B cell (primary cell): Measurements from ENCODE around the gene TRAPPC5. TPM values are rescaled to one million over a fixed set of nuclear protein-coding genes. Genes with fewer than 3 reads are reported as not detected.

Experiments
- ATAC-seq: fragments of 200-7000 bp; cut with Tn5 transposase; one replicate; pipeline ENCODE4 v1.10.0; 2021; ENCODE audit warnings: low read depth, mild to moderate bottlenecking, moderate number of reproducible peaks, moderate library complexity
- CTCF ChIA-PET: fragments of 350-600 bp; sonication (Branson Sonifier 250); formaldehyde crosslinking; loops from one replicate; lab custom pipeline; 2021; ENCODE audit warnings: antibody characterized with exemption, inconsistent platforms; lab: Charles Lee
- POLR2A ChIA-PET: fragments of 350-600 bp; sonication (Branson Sonifier 250); formaldehyde crosslinking; loops from one replicate; lab custom pipeline; 2021; ENCODE audit warnings: antibody characterized with exemption; lab: Charles Lee
- DNase-seq: peaks from one replicate; pipeline ENCODE4 v3.0.0; 2013
- H2AFZ ChIP-seq: 2 replicates; pipeline ENCODE4 v1.6.1; 2012; ENCODE audit warnings: mild to moderate bottlenecking, low read depth, low read length; ENCODE audit not compliant: insufficient read depth, poor library complexity, severe bottlenecking
- H3K27ac ChIP-seq, 2 donors: 1 replicate in 1 of 2; 2 replicates in 1 of 2; pipeline ENCODE4 v1.5.1; 2012 to 2013; ENCODE audit warnings: low read length in 2 of 2, mild to moderate bottlenecking in 2 of 2, moderate library complexity in 1 of 2
- H3K27me3 ChIP-seq, 4 experiments: fragments of 200-600 bp in 1 of 4; sonication (generic) in 1 of 4; replicated peaks in 1 of 4; 1 replicate in 2 of 4; 2 replicates in 2 of 4; pipeline versions ENCODE4 v1.6.1 to v1.7.0; 2013 to 2016; ENCODE audit warnings: low read length in 3 of 4, mild to moderate bottlenecking in 2 of 4, mixed read lengths in 1 of 4, moderate library complexity in 1 of 4; ENCODE audit not compliant: insufficient read depth in 4 of 4, control insufficient read depth in 3 of 4; ENCODE audit errors: control extremely low read depth in 1 of 4
- H3K36me3 ChIP-seq, 2 experiments: replicated peaks in 1 of 2; 1 replicate in 1 of 2; 2 replicates in 1 of 2; pipeline versions ENCODE4 v1.6.1 to v1.7.1; 2013; ENCODE audit warnings: low read length in 1 of 2; ENCODE audit not compliant: insufficient read depth in 2 of 2, control insufficient read depth in 1 of 2; ENCODE audit errors: control extremely low read depth in 1 of 2, extremely low read depth in 1 of 2
- H3K4me1 ChIP-seq, 2 donors: fragments of 200-600 bp in 1 of 2; sonication (generic) in 1 of 2; 1 replicate in 1 of 2; 2 replicates in 1 of 2; pipeline versions ENCODE4 v1.5.1 to v1.6.1; 2013 to 2017; ENCODE audit warnings: low read length in 2 of 2; ENCODE audit not compliant: control insufficient read depth in 2 of 2, insufficient read depth in 2 of 2
- H3K4me2 ChIP-seq: replicated peaks from 2 replicates; pipeline ENCODE3; 2012; ENCODE audit warnings: mild to moderate bottlenecking, low read depth, low read length; ENCODE audit not compliant: poor library complexity, severe bottlenecking
- H3K4me3 ChIP-seq, 5 experiments: fragments of 200-600 bp in 1 of 5; sonication (generic) in 1 of 5; 1 replicate in 3 of 5; 2 replicates in 2 of 5; pipeline versions ENCODE4 v1.5.1 to v1.7.0; 2011 to 2016; ENCODE audit warnings: low read length in 4 of 5, mild to moderate bottlenecking in 4 of 5, low read depth in 2 of 5, control low read depth in 1 of 5, moderate library complexity in 1 of 5; ENCODE audit not compliant: insufficient read depth in 1 of 5; ENCODE audit errors: control extremely low read depth in 1 of 5, extremely low read depth in 1 of 5
- H3K79me2 ChIP-seq: fragments of 200-600 bp; sonication (generic); one replicate; pipeline ENCODE4 v1.6.0; 2016; ENCODE audit warnings: low read length; ENCODE audit not compliant: control insufficient read depth, insufficient read depth
- H3K9ac ChIP-seq: fragments of 200-600 bp; sonication (generic); 2 replicates; pipeline ENCODE4 v1.6.1; 2017; ENCODE audit warnings: mild to moderate bottlenecking, low read length, moderate library complexity
- H3K9me3 ChIP-seq, 3 donors: one replicate each; pipeline versions ENCODE4 v1.6.1 to v1.7.1; 2013; ENCODE audit warnings: low read length in 2 of 3; ENCODE audit not compliant: control insufficient read depth in 2 of 3, insufficient read depth in 1 of 3; ENCODE audit errors: control extremely low read depth in 1 of 3
- H4K20me1 ChIP-seq: 2 replicates; pipeline ENCODE4 v1.6.0; 2012; ENCODE audit warnings: mild to moderate bottlenecking, low read length; ENCODE audit not compliant: insufficient read depth, control insufficient read depth, poor library complexity, severe bottlenecking
- H3K27ac Mint-ChIP-seq: one replicate; pipeline ENCODE4 v1.8.0; 2021; ENCODE audit warnings: mixed read lengths
- H3K27me3 Mint-ChIP-seq: one replicate; pipeline ENCODE4 v1.8.0; 2021; ENCODE audit warnings: mixed read lengths
- H3K4me1 Mint-ChIP-seq: one replicate; pipeline ENCODE4 v1.8.0; 2021; ENCODE audit warnings: mixed read lengths
- H3K4me3 Mint-ChIP-seq: one replicate; pipeline ENCODE4 v1.8.0; 2021; ENCODE audit warnings: mixed read lengths
- H3K9me3 Mint-ChIP-seq: one replicate; pipeline ENCODE4 v1.8.0; 2022; ENCODE audit warnings: mixed read lengths; ENCODE audit not compliant: insufficient read depth
- EZH2 ChIP-seq: IDR thresholded peaks from 2 replicates; pipeline ENCODE4 v1.6.1; 2012; ENCODE audit warnings: borderline replicate concordance, low read depth, mild to moderate bottlenecking, moderate library complexity, low read length; ENCODE audit not compliant: insufficient read depth, poor library complexity, severe bottlenecking
- WGBS: methylation state at CpG from one replicate; pipeline ENCODE4 v1.1.5; 2013; ENCODE audit warnings: missing lambda C conversion rate; ENCODE audit not compliant: insufficient coverage; 5-methylcytosine and 5-hydroxymethylcytosine counted together
- intact Hi-C: fragments of 100-400 bp; cut with micrococcal nuclease; formaldehyde crosslinking; loops from one replicate; pipeline ENCODE4 v1.10.0; 2022
- polyA plus RNA-seq: library from polyadenylated mRNA; depleted of rRNA; stranded (reverse); fragments of >200 nt; gene quantifications from 2 replicates; pipeline ENCODE4 v1.2.3, GENCODE V29; 2012
- total RNA-seq, 2 donors: library from RNA; stranded (reverse); fragments of 120-200 nt in 1 of 2; gene quantifications; 1 replicate in 1 of 2; 2 replicates in 1 of 2; pipeline versions ENCODE4 v1.2.3 to v1.2.4, GENCODE V29; 2013 to 2022
- TF ChIP-seq, protein P1 (sequence below): fragments of 200-600 bp; IDR thresholded peaks from one replicate; pipeline ENCODE4 v1.8.0; 2022; ENCODE audit warnings: antibody characterized with exemption, mild to moderate bottlenecking

TRAPPC5 gene
- total and polyA plus RNA-seq, 2 donors (not counting 1 experiment from before 2014, with no cell fraction given): 61.5 to 64.9 TPM

GRCh38 chr19:7689165-7689564 is 8.5 kb downstream of the TRAPPC5 start:
- intact Hi-C loops: no loop called here
- H3K9me3 Mint-ChIP-seq: no peaks in the 10 kb centered on the region
- H3K27me3 Mint-ChIP-seq: no peaks in the 10 kb centered on the region
- peaks cover 35% of the 10 kb centered on the region in 2 donors for H3K4me1 ChIP-seq
- H3K4me1 Mint-ChIP-seq: peaks cover 21% of the 10 kb centered on the region
- H3K4me3 Mint-ChIP-seq: no peak overlapping the region
- no peaks in the 10 kb centered on the region for H3K9me3 ChIP-seq
- no peak for TF ChIP-seq EZH2
- TF ChIP-seq, protein P1, sequence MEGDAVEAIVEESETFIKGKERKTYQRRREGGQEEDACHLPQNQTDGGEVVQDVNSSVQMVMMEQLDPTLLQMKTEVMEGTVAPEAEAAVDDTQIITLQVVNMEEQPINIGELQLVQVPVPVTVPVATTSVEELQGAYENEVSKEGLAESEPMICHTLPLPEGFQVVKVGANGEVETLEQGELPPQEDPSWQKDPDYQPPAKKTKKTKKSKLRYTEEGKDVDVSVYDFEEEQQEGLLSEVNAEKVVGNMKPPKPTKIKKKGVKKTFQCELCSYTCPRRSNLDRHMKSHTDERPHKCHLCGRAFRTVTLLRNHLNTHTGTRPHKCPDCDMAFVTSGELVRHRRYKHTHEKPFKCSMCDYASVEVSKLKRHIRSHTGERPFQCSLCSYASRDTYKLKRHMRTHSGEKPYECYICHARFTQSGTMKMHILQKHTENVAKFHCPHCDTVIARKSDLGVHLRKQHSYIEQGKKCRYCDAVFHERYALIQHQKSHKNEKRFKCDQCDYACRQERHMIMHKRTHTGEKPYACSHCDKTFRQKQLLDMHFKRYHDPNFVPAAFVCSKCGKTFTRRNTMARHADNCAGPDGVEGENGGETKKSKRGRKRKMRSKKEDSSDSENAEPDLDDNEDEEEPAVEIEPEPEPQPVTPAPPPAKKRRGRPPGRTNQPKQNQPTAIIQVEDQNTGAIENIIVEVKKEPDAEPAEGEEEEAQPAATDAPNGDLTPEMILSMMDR: no peak
- no peaks in the 10 kb centered on the region for H3K27me3 ChIP-seq
- no peak for ATAC-seq
- no peak overlapping the region for H3K4me3 ChIP-seq
- H3K27ac ChIP-seq: peak overlapping the region in 1 of 2 donors; percentile 19
- no peak overlapping the region for H3K9ac ChIP-seq
- POLR2A ChIA-PET: no interaction called here
- H3K79me2 ChIP-seq: peaks cover 40% of the 10 kb centered on the region
- H3K4me2 ChIP-seq: no peak overlapping the region
- peaks cover 47% of the 10 kb centered on the region for H4K20me1 ChIP-seq
- peak; percentile 29 for DNase-seq
- no peak overlapping the region for H2AFZ ChIP-seq
- CTCF ChIA-PET: interaction anchor here (1.0 to 1.3 kb wide), 2 partner anchors 111 to 113 kb away, joined by 4 read pairs; no protein-coding TSS in a partner anchor
- no peak overlapping the region for H3K27ac Mint-ChIP-seq
- 52% methylated on average over 20 of the region's 23 CpGs for WGBS
- peaks cover 0 to 50% of the 10 kb centered on the region in 2 experiments for H3K36me3 ChIP-seq

DNA sequence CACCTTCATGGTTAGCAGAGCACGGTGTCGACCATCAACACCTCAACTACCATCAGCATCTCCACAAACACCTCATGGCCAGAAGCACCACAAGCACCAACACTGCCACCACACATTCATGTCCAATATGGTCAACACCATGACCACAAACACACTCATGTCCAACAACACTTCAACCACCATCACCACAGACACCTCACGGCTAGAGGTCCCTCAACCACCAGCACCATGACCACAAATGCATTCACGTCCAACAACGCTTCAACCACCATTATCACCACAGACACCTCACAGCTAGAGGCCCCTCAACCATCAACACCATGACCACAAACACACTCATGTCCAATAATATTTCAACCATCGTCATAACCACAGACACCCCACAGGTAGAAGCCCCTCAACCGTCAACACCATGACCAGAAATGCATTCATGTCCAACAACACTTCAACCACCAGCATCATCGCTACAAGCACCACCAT is 10.2 kb downstream of the TRAPPC5 start:
- Histone ChIP-seq H3K9me3 (no peaks in the 10 kb centered on the region), H4K20me1 (peaks cover 44% of the 10 kb centered on the region), H3K36me3 (peaks cover 0 to 57% of the 10 kb centered on the region in 2 experiments), H3K4me2 (peak overlapping the region; percentile 23), H3K27ac (peak overlapping the region in 1 of 2 donors; percentile 44), H3K79me2 (peaks cover 55% of the 10 kb centered on the region), H3K4me1 (peaks cover 51 to 52% of the 10 kb centered on the region in 2 donors), H3K27me3 (no peaks in the 10 kb centered on the region), H2AFZ (no peak overlapping the region), H3K4me3 (no peak overlapping the region), H3K9ac (no peak overlapping the region)
- no peak for ATAC-seq
- POLR2A ChIA-PET: interaction anchor here (0.6 kb wide), 1 partner anchor 88 kb away, joined by 6 read pairs; no protein-coding TSS in a partner anchor
- no peaks in the 10 kb centered on the region for H3K27me3 Mint-ChIP-seq
- peak; percentile 16 for DNase-seq
- 70% methylated on average over 8 of the region's 8 CpGs for WGBS
- H3K4me3 Mint-ChIP-seq: no peak overlapping the region
- H3K4me1 Mint-ChIP-seq: peaks cover 28% of the 10 kb centered on the region
- CTCF ChIA-PET: interaction anchor here (0.6 to 1.0 kb wide), 2 partner anchors 10 to 109 kb away, joined by 3 to 4 read pairs; partner anchors contain the start of gene TRAPPC5
- no peak for TF ChIP-seq EZH2
- TF ChIP-seq, protein P1: no peak
- no peaks in the 10 kb centered on the region for H3K9me3 Mint-ChIP-seq
- H3K27ac Mint-ChIP-seq: no peak overlapping the region
- intact Hi-C loops: no loop called here
